Measurements from ENCODE around the gene FGF5.
"Not testable (repeated sequence)": the region's sequence is repeated elsewhere in the genome, so short reads cannot be mapped to it uniquely, and the experiment has no call there.

The FGF5 gene

GRCh38 chr4:80311130-80311529 is 44.7 kb downstream of the FGF5 start:
- peak; percentile 65 for DNase-seq (ENCODE audit: low read depth)
- TF ChIP-seq CTCF (IDR thresholded peaks at IDR 0.05; ENCODE audit: low read length, missing control alignments): no peak
- H3K4me3 ChIP-seq (replicated peaks; ENCODE audit: low read depth, low read length): no peak overlapping the region

GRCh38 chr4:80312124-80312523 is 45.7 kb downstream of the FGF5 start:
- TF ChIP-seq CTCF (IDR thresholded peaks at IDR 0.05; ENCODE audit: low read length, missing control alignments): no peak
- H3K4me3 ChIP-seq (replicated peaks; ENCODE audit: low read depth, low read length): no peak overlapping the region
- DNase-seq (ENCODE audit: low read depth): no peak

GRCh38 chr4:80313627-80314026 is 47.2 kb downstream of the FGF5 start:
- H3K4me3 ChIP-seq (replicated peaks; ENCODE audit: low read depth, low read length): no peak overlapping the region
- DNase-seq (ENCODE audit: low read depth): no peak
- no peak for TF ChIP-seq CTCF (IDR thresholded peaks at IDR 0.05; ENCODE audit: low read length, missing control alignments)

GRCh38 chr4:80315848-80316247 is 49.4 kb downstream of the FGF5 start:
- not testable (repeated sequence) for DNase-seq (ENCODE audit: low read depth); H3K4me3 ChIP-seq (replicated peaks; ENCODE audit: low read depth, low read length)

GRCh38 chr4:80321341-80321740 is 54.9 kb downstream of the FGF5 start:
- no peak overlapping the region for H3K4me3 ChIP-seq (replicated peaks; ENCODE audit: low read depth, low read length)
- no peak for TF ChIP-seq CTCF (IDR thresholded peaks at IDR 0.05; ENCODE audit: low read length, missing control alignments)
- no peak for DNase-seq (ENCODE audit: low read depth)

GRCh38 chr4:80321776-80322175 is 55.3 kb downstream of the FGF5 start:
- no peak overlapping the region for H3K4me3 ChIP-seq (replicated peaks; ENCODE audit: low read depth, low read length)
- DNase-seq (ENCODE audit: low read depth): no peak
- no peak for TF ChIP-seq CTCF (IDR thresholded peaks at IDR 0.05; ENCODE audit: low read length, missing control alignments)

GRCh38 chr4:80322716-80323115 is 56.3 kb downstream of the FGF5 start:
- DNase-seq (ENCODE audit: low read depth): peak; percentile 69
- H3K4me3 ChIP-seq (replicated peaks; ENCODE audit: low read depth, low read length): no peak overlapping the region
- peak; percentile 46 for TF ChIP-seq CTCF (IDR thresholded peaks at IDR 0.05; ENCODE audit: low read length, missing control alignments)

GRCh38 chr4:80324171-80324570 is 57.7 kb downstream of the FGF5 start:
- no peak overlapping the region for H3K4me3 ChIP-seq (replicated peaks; ENCODE audit: low read depth, low read length)
- TF ChIP-seq CTCF (IDR thresholded peaks at IDR 0.05; ENCODE audit: low read length, missing control alignments): no peak
- no peak for DNase-seq (ENCODE audit: low read depth)

Data from fibroblast of pulmonary artery (primary cell).